Thyroid gland (tissue), 4 donors: ENCODE results near the gene SMIM3. TPM values are rescaled to one million over a fixed set of nuclear protein-coding genes. Genes with fewer than 3 reads are reported as not detected.
"Not testable (repeated sequence)": the region's sequence is repeated elsewhere in the genome, so short reads cannot be mapped to it uniquely, and the experiment has no call there.

Source experiments
- DNase-seq, 2 donors: peaks; one replicate each; pipeline ENCODE4 v3.0.0-alpha.2; 2019
- H3K27ac ChIP-seq, 3 donors: fragments of 200-600 bp; sonication (generic); 1 replicate in 2 of 3; 2 replicates in 1 of 3; pipeline ENCODE4 v1.5.1; 2016 to 2019; ENCODE audit warnings: mild to moderate bottlenecking in 1 of 3, moderate library complexity in 1 of 3
- H3K27me3 ChIP-seq: fragments of 200-600 bp; sonication (generic); one replicate; pipeline ENCODE4 v1.5.1; 2019
- H3K36me3 ChIP-seq, 2 donors: fragments of 200-600 bp; sonication (generic); one replicate each; pipeline ENCODE4 v1.5.1; 2016 to 2019
- H3K4me1 ChIP-seq, 2 donors: fragments of 200-600 bp; sonication (generic); one replicate each; pipeline ENCODE4 v1.5.1; 2017 to 2019
- H3K4me3 ChIP-seq, 3 donors: fragments of 200-600 bp; sonication (generic); replicated peaks in 1 of 3; 1 replicate in 2 of 3; 2 replicates in 1 of 3; pipeline ENCODE4 v1.5.1; 2016; ENCODE audit warnings: mild to moderate bottlenecking in 1 of 3
- H3K9me3 ChIP-seq: fragments of 200-600 bp; sonication (generic); one replicate; pipeline ENCODE4 v1.5.1; 2017
- CTCF ChIP-seq, 6 experiments: fragments of 200-600 bp in 3 of 6; fragments of 450-650 bp in 3 of 6; sonication (generic) in 3 of 6; IDR thresholded peaks; one replicate each; pipeline ENCODE4 v1.5.1; 2016 to 2019; ENCODE audit warnings: antibody characterized with exemption in 6 of 6, mild to moderate bottlenecking in 2 of 6, inconsistent platforms in 1 of 6, moderate library complexity in 1 of 6
- POLR2A ChIP-seq, 2 donors: fragments of 450-650 bp; IDR thresholded peaks; one replicate each; pipeline ENCODE4 v1.6.1; 2017; ENCODE audit warnings: antibody characterized with exemption in 2 of 2, mild to moderate bottlenecking in 2 of 2, moderate library complexity in 1 of 2
- WGBS, 2 donors: methylation state at CpG; one replicate each; pipeline ENCODE4 v1.1.5; 2017; 5-methylcytosine and 5-hydroxymethylcytosine counted together
- intact Hi-C: fragments of 100-400 bp; cut with DNase I; formaldehyde crosslinking; loops from one replicate; pipeline ENCODE4 v1.15.1; 2023
- total RNA-seq, 4 donors: library from RNA; depleted of rRNA; stranded (reverse); fragments of >200 nt; gene quantifications; one replicate each; pipeline ENCODE4 v1.2.3, GENCODE V29; 2016

SMIM3 gene
- total RNA-seq, 4 donors from 2014 or later, result 17.8 to 47.3 (median 24.1) TPM

GRCh38 chr5:150815010-150815409 lies 36.5 kb downstream of the SMIM3 start:
- no peaks in the 10 kb centered on the region for H3K27me3 ChIP-seq
- H3K27ac ChIP-seq, result no peak overlapping the region
- H3K4me1 ChIP-seq, result no peaks in the 10 kb centered on the region
- H3K9me3 ChIP-seq, result no peaks in the 10 kb centered on the region
- intact Hi-C loops, result no loop called here
- no peak for DNase-seq
- H3K4me3 ChIP-seq, result no peak overlapping the region
- no peaks in the 10 kb centered on the region for H3K36me3 ChIP-seq
- TF ChIP-seq POLR2A (IDR thresholded peaks at IDR 0.05), result no peak
- no peak for TF ChIP-seq CTCF (IDR thresholded peaks at IDR 0.05)

- Histone ChIP-seq H3K4me1 (no peaks in the 10 kb centered on the region), H3K27me3 (no peaks in the 10 kb centered on the region), H3K4me3 (no peak overlapping the region), H3K27ac (no peak overlapping the region), H3K36me3 (no peaks in the 10 kb centered on the region), H3K9me3 (no peaks in the 10 kb centered on the region)
- intact Hi-C loops, result no loop called here
- no peak for DNase-seq
- TF ChIP-seq POLR2A (IDR thresholded peaks at IDR 0.05), result no peak
- TF ChIP-seq CTCF (IDR thresholded peaks at IDR 0.05), result no peak
- 86 to 93% methylated on average over 2 of the region's 2 CpGs for WGBS, 2 donors
These were observed 38.4 kb downstream of the SMIM3 start for GRCh38 chr5:150816946-150817345.

- TF ChIP-seq POLR2A (IDR thresholded peaks at IDR 0.05) (no peak), CTCF (IDR thresholded peaks at IDR 0.05) (no peak)
- 78% methylated on average over 5 of the region's 5 CpGs for WGBS, 2 donors
- Histone ChIP-seq H3K4me3 (no peak overlapping the region), H3K27me3 (no peaks in the 10 kb centered on the region), H3K36me3 (no peaks in the 10 kb centered on the region), H3K9me3 (no peaks in the 10 kb centered on the region), H3K4me1 (no peaks in the 10 kb centered on the region), H3K27ac (no peak overlapping the region)
- DNase-seq, result no peak
- intact Hi-C loops, result no loop called here
These were observed 51.2 kb downstream of the SMIM3 start for GRCh38 chr5:150829744-150830143.

GRCh38 chr5:150831821-150832220 lies 53.3 kb downstream of the SMIM3 start:
- H3K27me3 ChIP-seq, H3K9me3 ChIP-seq, H3K27ac ChIP-seq, intact Hi-C loops, H3K36me3 ChIP-seq, H3K4me1 ChIP-seq, DNase-seq, H3K4me3 ChIP-seq: not testable (repeated sequence)
- 86 to 90% methylated on average over 3 of the region's 3 CpGs for WGBS, 2 donors

- H3K36me3 ChIP-seq, result no peaks in the 10 kb centered on the region
- intact Hi-C loops, result no loop called here
- 91% methylated on average over 5 of the region's 5 CpGs for WGBS, 2 donors
- DNase-seq, result no peak
- H3K4me1 ChIP-seq, result no peaks in the 10 kb centered on the region
- no peak overlapping the region for H3K4me3 ChIP-seq
- no peak overlapping the region for H3K27ac ChIP-seq
- no peaks in the 10 kb centered on the region for H3K9me3 ChIP-seq
- no peak for TF ChIP-seq CTCF (IDR thresholded peaks at IDR 0.05)
- no peak for TF ChIP-seq POLR2A (IDR thresholded peaks at IDR 0.05)
- no peaks in the 10 kb centered on the region for H3K27me3 ChIP-seq
These were observed 57.5 kb downstream of the SMIM3 start for GRCh38 chr5:150836064-150836463.

GRCh38 chr5:150836703-150837102 lies 58.1 kb downstream of the SMIM3 start:
- no peak for TF ChIP-seq CTCF (IDR thresholded peaks at IDR 0.05)
- no peak for TF ChIP-seq POLR2A (IDR thresholded peaks at IDR 0.05)
- DNase-seq, result no peak
- WGBS, 2 donors, result 83 to 85% methylated on average over 3 of the region's 3 CpGs
- Histone ChIP-seq H3K4me1 (no peaks in the 10 kb centered on the region), H3K4me3 (no peak overlapping the region), H3K27me3 (no peaks in the 10 kb centered on the region), H3K9me3 (no peaks in the 10 kb centered on the region), H3K27ac (no peak overlapping the region), H3K36me3 (no peaks in the 10 kb centered on the region)
- intact Hi-C loops, result no loop called here

- H3K9me3 ChIP-seq, H3K27me3 ChIP-seq, H3K4me3 ChIP-seq, H3K27ac ChIP-seq, DNase-seq, H3K36me3 ChIP-seq, H3K4me1 ChIP-seq: not testable (repeated sequence)
- WGBS, 2 donors, result 80 to 81% methylated on average over 21 to 24 of the region's 32 CpGs
- intact Hi-C loops, result loop anchor here (5.0 kb wide), 2 partner anchors 38 to 283 kb away; no protein-coding TSS in a partner anchor
These were observed 66.8 kb downstream of the SMIM3 start for GRCh38 chr5:150845185-150845859.

GRCh38 chr5:150846308-150846653 lies 67.7 kb downstream of the SMIM3 start, which contains the start of gene IRGM:
TSS of gene IRGM (plus strand) at chr5:150846521. CDS start at chr5:150848124, 1,603 bp downstream.
- not testable (repeated sequence) for H3K27me3 ChIP-seq

More at GRCh38 chr5:150846308-150846653, 67.7 kb downstream of the SMIM3 start, which contains the start of gene IRGM:
- not testable (repeated sequence) for DNase-seq, H3K9me3 ChIP-seq, H3K36me3 ChIP-seq, H3K27ac ChIP-seq, H3K4me1 ChIP-seq, H3K4me3 ChIP-seq
- 82 to 85% methylated on average over 2 to 3 of the region's 3 CpGs for WGBS, 2 donors
- intact Hi-C loops, result loop anchor here (5.0 kb wide), 2 partner anchors 39 to 284 kb away; no protein-coding TSS in a partner anchor
